ENCODE results near the gene FAM32A. TPM values are rescaled to one million over a fixed set of nuclear protein-coding genes. Genes with fewer than 3 reads are reported as not detected.

The FAM32A gene
- total RNA-seq, 1 donor from 2014 or later, result 106 TPM

GRCh38 chr19:16153582-16154336, 31.5 kb upstream of the FAM32A start:
- no peak overlapping the region for H3K27ac Mint-ChIP-seq (ENCODE audit: unreplicated experiment)
- Histone ChIP-seq H3K4me2 (ENCODE audit: low read length) (no peak overlapping the region), H3K4me3 (ENCODE audit: insufficient read depth, low read depth, low read length) (no peak overlapping the region), H3K9ac (ENCODE audit: low read length) (no peak overlapping the region), H3K79me2 (ENCODE audit: insufficient read depth, low read length) (no peaks in the 10 kb centered on the region), H3K4me1 (ENCODE audit: insufficient read depth, low read length) (no peaks in the 10 kb centered on the region), H3K27me3 (ENCODE audit: insufficient read depth, low read length) (no peaks in the 10 kb centered on the region), H4K20me1 (ENCODE audit: insufficient read depth, low read length) (no peaks in the 10 kb centered on the region), H2AFZ (ENCODE audit: low read depth, low read length) (no peak overlapping the region), H3K36me3 (ENCODE audit: insufficient read depth, low read length) (no peaks in the 10 kb centered on the region), H3K27ac (ENCODE audit: low read depth, low read length) (no peak overlapping the region), H3K9me3 (ENCODE audit: insufficient read depth, low read depth, low read length) (no peaks in the 10 kb centered on the region)
- FAIRE-seq, result no peak
- H3K4me3 Mint-ChIP-seq (ENCODE audit: unreplicated experiment), result no peak overlapping the region
- H3K4me1 Mint-ChIP-seq (ENCODE audit: low read depth, unreplicated experiment), result no peaks in the 10 kb centered on the region
- no peak for TF ChIP-seq EZH2 (IDR thresholded peaks at IDR 0.05; ENCODE audit: insufficient read depth, low read length)
- no peak for TF ChIP-seq CTCF (IDR thresholded peaks at IDR 0.05; ENCODE audit: insufficient read depth, low read depth, low read length)
- H3K36me3 Mint-ChIP-seq (ENCODE audit: low read depth, unreplicated experiment), result no peaks in the 10 kb centered on the region
- peaks cover 27% of the 10 kb centered on the region for H3K27me3 Mint-ChIP-seq (ENCODE audit: low read depth, unreplicated experiment)
- no peak for DNase-seq (ENCODE audit: low read depth)
- H3K9me3 Mint-ChIP-seq (ENCODE audit: unreplicated experiment), result no peaks in the 10 kb centered on the region

- no peaks in the 10 kb centered on the region for H3K9me3 Mint-ChIP-seq (ENCODE audit: unreplicated experiment)
- Histone ChIP-seq H3K79me2 (ENCODE audit: insufficient read depth, low read length) (no peaks in the 10 kb centered on the region), H2AFZ (ENCODE audit: low read depth, low read length) (no peak overlapping the region), H3K36me3 (ENCODE audit: insufficient read depth, low read length) (no peaks in the 10 kb centered on the region), H3K9me3 (ENCODE audit: insufficient read depth, low read depth, low read length) (no peaks in the 10 kb centered on the region), H4K20me1 (ENCODE audit: insufficient read depth, low read length) (no peaks in the 10 kb centered on the region), H3K4me1 (ENCODE audit: insufficient read depth, low read length) (no peaks in the 10 kb centered on the region), H3K4me3 (ENCODE audit: insufficient read depth, low read depth, low read length) (no peak overlapping the region), H3K27me3 (ENCODE audit: insufficient read depth, low read length) (no peaks in the 10 kb centered on the region), H3K4me2 (ENCODE audit: low read length) (no peak overlapping the region), H3K9ac (ENCODE audit: low read length) (no peak overlapping the region), H3K27ac (ENCODE audit: low read depth, low read length) (no peak overlapping the region)
- no peak for DNase-seq (ENCODE audit: low read depth)
- H3K4me1 Mint-ChIP-seq (ENCODE audit: low read depth, unreplicated experiment), result no peaks in the 10 kb centered on the region
- no peak for FAIRE-seq
- H3K36me3 Mint-ChIP-seq (ENCODE audit: low read depth, unreplicated experiment), result no peaks in the 10 kb centered on the region
- no peak overlapping the region for H3K4me3 Mint-ChIP-seq (ENCODE audit: unreplicated experiment)
- peaks cover 27% of the 10 kb centered on the region for H3K27me3 Mint-ChIP-seq (ENCODE audit: low read depth, unreplicated experiment)
- TF ChIP-seq EZH2 (IDR thresholded peaks at IDR 0.05; ENCODE audit: insufficient read depth, low read length), result no peak
- no peak for TF ChIP-seq CTCF (IDR thresholded peaks at IDR 0.05; ENCODE audit: insufficient read depth, low read depth, low read length)
- H3K27ac Mint-ChIP-seq (ENCODE audit: unreplicated experiment), result no peak overlapping the region
Observed at GRCh38 chr19:16154557-16154956, 30.7 kb upstream of the FAM32A start.

GRCh38 chr19:16155128-16155527, 30.1 kb upstream of the FAM32A start:
- FAIRE-seq (no peak), DNase-seq (ENCODE audit: low read depth) (no peak)
- Histone ChIP-seq H3K79me2 (ENCODE audit: insufficient read depth, low read length) (no peaks in the 10 kb centered on the region), H2AFZ (ENCODE audit: low read depth, low read length) (no peak overlapping the region), H3K9me3 (ENCODE audit: insufficient read depth, low read depth, low read length) (no peaks in the 10 kb centered on the region), H3K36me3 (ENCODE audit: insufficient read depth, low read length) (no peaks in the 10 kb centered on the region), H3K27ac (ENCODE audit: low read depth, low read length) (no peak overlapping the region), H3K4me2 (ENCODE audit: low read length) (no peak overlapping the region), H3K9ac (ENCODE audit: low read length) (no peak overlapping the region), H3K27me3 (ENCODE audit: insufficient read depth, low read length) (no peaks in the 10 kb centered on the region), H4K20me1 (ENCODE audit: insufficient read depth, low read length) (no peaks in the 10 kb centered on the region), H3K4me1 (ENCODE audit: insufficient read depth, low read length) (no peaks in the 10 kb centered on the region), H3K4me3 (ENCODE audit: insufficient read depth, low read depth, low read length) (no peak overlapping the region)
- Mint-ChIP-seq H3K36me3 (ENCODE audit: low read depth, unreplicated experiment) (no peaks in the 10 kb centered on the region), H3K9me3 (ENCODE audit: unreplicated experiment) (no peaks in the 10 kb centered on the region), H3K4me1 (ENCODE audit: low read depth, unreplicated experiment) (no peaks in the 10 kb centered on the region), H3K4me3 (ENCODE audit: unreplicated experiment) (no peak overlapping the region), H3K27me3 (ENCODE audit: low read depth, unreplicated experiment) (peaks cover 27% of the 10 kb centered on the region), H3K27ac (ENCODE audit: unreplicated experiment) (no peak overlapping the region)
- TF ChIP-seq EZH2 (IDR thresholded peaks at IDR 0.05; ENCODE audit: insufficient read depth, low read length) (no peak), CTCF (IDR thresholded peaks at IDR 0.05; ENCODE audit: insufficient read depth, low read depth, low read length) (no peak)

Measured in astrocyte (in vitro differentiated cells and primary cell).